Brain pericyte (primary cell): ENCODE results near the gene TTC9B.

Experiments used
- DNase-seq: peaks from one replicate; pipeline ENCODE4 v3.0.0-alpha.2; 2012; ENCODE audit warnings: low read depth, low spot score

The TTC9B gene

DNA sequence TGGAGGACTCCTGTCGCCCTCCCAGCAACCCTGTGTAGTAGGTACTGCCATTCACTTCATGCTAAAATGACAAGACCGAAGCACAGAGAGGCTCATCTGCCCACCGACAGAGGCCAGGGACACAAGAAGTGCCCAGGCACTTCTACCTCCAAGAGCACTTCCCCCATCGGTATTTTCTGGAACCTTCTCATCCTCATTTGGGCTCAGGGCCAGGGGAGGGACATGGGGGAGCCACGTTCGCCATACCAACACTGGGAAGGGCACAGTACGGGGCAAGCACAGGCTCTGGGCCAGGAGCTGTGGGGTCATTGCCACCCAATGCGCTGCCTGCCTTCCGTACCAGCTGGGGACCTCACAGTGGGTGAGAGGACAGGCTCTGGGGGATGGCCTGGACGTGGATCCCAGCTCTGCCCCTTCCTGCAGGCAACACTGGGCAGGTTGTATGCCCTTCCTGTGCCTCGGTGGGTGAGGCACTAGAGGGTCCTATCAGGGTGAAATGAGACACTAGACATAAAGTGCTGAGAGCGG, 29.6 kb upstream of the TTC9B start:
- DNase-seq: no peak

DNA sequence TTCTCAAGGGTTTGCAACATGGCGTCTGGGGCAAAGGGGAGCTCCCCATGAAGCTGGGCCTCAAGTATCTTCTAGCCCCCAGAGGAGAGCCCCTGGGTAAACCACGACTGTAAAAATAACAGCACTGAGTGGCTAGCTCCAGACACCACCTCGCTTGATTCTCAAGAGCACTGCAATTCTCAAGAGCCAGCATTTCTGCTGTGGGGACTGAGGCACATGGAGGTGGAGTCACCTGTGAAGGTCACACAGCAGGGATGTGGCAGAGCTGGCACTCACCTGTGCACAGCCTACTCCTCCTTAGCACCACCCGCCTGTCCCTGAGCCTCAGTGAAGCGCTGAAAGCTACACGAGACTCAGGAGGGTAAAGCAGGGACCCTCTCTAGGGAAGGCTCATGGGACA, 29.0 kb upstream of the TTC9B start:
- no peak for DNase-seq

DNA sequence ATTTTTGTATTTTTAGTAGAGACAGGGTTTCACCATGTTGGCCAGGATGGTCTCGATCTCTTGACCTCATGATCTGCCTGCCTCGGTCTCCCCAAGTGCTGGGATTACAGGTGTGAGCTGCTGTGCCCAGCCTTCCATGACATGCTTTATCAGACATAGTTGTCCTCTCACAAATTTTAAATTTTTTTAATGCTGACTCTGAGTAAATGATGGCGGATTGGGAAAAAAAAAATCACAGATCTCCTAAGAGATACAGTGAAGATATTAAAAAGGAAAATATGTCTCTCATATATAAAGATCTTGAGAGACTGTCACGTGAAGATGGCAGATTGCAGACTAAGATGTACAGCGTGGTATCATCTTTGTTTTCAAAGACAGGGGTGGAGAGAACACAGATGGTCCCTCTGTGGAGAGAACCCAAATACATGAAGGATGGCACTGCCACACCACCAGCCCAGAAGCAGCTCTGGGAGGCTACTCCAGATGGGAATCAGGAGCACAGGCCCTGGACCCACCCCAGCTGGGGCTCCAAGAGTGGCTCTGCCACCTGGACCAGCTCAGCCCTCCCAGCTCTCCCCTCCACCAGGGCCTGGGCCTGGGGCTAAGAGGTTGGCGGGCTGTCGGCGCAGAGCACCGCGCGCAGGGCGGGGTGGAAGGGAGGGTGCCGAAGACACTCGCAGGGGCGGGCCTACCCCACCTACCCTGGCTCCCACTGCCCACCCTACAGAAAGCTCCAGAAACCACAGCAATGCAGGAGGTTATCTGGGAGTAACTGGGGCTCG, 28.3 kb upstream of the TTC9B start:
- DNase-seq: no peak

DNA sequence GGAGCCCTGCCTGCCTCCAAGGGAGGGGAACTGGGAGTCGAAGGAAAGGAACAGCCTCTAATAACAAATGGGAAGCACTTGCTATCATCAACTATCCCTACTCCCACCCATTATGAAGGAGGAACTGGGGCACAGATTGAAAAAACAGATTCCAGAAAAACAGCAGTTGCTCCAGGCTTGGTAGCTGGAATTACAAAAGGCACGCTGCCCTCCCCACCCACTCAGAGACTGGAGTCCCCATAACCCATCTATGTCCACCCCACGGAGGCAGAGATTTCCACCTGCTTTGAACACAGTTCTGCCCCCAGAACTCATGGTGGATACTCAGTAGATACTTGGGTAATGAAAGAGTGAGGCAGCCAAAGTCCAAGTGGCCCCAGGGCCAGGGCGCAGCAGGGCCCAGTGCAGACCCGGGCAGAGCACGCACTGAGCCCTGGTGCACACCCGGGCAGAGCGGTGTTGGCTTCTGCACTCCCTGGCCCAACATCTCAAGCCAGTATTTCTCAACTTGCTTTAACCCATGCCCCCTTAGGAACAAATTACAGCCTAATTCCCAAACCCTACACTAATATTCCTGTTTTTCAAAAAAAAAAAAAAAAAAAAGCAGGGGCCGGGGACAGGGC, 27.4 kb upstream of the TTC9B start:
- DNase-seq: no peak

DNA sequence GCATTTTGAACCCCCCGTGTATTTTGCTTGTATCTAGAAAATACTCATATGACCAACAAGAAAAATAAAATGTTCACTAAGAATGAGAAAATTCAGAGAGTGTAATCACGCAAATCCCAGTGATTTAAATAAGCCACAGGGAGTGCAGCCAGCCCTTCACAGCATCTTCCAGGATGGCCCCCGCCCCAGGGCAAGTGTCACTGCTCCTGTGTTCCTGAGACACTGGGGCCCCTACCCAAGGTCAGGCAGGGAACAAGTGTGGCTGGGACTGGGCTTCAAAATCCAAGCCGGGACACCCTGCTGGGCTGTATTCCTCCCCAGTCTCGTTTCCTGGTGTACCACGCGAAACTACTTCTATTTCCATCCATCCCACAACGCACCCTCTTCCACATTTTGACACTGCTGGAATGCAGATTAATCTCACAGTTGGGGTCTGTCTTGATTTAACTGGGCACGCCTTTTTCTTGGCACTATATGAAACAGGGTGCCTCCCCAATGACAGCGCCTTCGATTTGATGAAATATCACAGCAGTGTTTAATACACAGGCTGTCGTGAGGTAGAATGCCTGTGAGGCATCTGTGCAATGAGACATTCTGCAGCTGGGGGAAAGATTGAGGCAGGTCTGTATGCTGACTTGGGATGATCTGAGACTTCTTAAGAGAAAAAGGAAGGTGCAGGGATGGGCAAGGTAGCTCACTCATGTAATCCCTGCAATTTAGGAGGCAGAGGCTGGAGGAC, 26.6 kb upstream of the TTC9B start:
- no peak for DNase-seq

DNA sequence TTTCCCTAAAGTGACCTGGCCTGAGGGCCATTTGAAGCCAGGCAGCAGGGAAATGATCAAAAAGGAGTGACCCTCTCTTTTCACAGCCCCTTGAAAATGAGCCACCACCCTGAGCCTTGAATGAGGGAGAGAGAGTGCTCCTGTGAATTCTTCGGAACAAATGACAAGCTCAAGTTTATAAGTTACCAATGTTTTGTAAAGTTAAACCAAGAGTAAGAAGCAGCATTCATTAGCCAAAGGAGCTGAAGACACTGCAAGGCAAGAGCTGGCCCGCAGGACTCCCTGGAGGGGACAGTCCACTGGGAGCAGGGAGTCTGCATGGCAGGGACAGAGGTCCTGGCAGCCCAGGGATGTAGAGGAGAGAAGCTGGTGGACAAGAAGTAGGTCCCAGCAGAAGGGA, 25.0 kb upstream of the TTC9B start:
- DNase-seq: no peak

DNA sequence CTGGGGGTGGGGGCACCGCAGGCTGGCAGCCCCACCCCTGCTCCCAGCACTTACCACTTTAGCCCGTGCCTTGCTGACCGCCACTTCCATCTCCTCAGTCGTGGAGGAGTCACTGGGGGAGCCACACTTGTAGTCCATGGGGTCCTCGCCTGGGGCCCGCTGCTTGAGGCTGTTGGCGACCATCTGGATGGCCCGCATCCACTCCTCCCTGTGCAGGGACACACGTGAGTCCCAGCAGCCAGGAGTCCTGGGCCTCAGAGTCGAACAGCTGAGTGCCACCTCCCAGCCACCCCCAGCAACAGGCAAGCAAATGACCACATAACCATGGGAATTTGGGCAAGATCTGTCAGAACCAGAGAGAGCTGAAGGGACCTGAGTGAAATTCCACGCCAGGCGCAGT, 24.3 kb upstream of the TTC9B start:
- DNase-seq: no peak

DNA sequence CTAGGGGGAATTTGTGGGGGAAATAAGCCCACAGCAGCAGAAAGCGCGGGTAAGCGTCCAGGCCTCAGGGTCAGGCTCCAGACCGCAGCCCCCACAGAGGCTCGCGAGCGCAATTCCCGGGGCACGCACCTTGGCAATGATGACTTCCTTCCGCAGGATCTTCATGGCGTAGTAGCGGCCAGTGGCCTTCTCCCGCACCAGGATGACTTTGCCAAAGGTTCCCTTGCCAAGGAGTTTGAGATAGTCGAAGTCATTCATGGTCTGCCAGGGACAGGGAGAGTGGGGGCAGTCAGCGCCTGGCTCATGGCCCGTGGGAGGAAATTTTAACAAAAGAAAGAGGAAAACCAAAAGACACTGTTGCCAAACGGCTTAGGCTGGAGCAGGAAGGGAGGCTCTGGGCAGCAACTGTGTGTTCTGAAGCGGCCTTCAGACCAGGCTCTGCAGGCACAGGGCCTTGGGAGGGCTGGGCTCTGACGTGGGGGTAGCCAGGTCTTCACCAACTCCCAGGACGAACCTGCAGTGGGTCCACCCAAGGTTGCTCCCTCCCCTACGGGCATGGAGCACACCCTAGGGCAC, 23.7 kb upstream of the TTC9B start:
- no peak for DNase-seq

DNA sequence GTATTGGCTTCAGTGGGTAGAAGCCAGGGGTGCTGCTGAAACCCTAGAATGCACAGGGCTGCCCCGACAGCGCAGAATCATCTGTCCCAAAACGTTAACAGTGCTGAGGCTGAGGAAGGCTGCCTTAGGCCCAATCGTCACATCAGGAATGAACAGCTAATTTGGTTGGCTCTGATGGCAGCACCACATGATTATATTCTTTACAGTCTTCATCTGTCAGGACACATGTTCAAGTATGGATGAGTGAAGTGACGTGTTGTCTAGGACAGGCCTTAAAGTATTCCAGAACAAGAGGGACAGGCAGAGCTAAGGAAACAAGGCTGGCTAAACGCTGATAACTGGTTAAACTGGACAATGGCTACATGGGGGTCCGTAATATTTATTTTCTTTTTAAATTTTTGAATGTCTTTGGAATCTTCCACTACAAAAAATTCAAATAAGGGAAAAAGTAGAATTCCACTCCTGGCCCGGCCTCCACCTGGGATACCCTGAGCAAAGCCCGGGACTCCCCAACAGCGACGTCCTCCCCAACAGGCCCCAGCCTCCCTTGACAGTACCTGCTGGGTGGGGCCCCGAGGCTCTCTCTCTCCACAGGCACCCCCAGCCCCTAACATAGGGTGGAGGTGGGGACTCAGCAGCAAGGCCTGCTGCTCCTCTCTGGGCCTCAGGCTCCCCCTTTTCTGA, 23.1 kb upstream of the TTC9B start:
- no peak for DNase-seq

DNA sequence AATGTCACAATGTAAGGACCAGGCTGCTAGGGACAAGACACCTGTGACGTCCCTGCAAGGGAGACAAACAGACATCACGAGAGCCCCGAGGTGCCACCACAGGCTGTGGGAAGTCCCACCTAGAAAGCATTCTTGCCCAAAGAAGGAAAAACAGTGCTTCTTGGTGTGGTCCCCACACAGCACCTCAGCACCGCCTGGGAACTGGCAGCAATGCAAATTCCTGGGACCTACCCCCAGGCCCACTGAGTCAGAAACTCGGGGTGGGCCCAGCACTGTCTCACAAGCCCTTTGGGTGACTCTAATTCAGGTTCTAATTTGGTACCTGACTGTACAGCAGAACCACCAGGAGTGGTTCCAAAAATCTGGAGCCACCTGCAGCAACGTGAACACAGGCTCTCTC, 22.1 kb upstream of the TTC9B start:
- DNase-seq: no peak

DNA sequence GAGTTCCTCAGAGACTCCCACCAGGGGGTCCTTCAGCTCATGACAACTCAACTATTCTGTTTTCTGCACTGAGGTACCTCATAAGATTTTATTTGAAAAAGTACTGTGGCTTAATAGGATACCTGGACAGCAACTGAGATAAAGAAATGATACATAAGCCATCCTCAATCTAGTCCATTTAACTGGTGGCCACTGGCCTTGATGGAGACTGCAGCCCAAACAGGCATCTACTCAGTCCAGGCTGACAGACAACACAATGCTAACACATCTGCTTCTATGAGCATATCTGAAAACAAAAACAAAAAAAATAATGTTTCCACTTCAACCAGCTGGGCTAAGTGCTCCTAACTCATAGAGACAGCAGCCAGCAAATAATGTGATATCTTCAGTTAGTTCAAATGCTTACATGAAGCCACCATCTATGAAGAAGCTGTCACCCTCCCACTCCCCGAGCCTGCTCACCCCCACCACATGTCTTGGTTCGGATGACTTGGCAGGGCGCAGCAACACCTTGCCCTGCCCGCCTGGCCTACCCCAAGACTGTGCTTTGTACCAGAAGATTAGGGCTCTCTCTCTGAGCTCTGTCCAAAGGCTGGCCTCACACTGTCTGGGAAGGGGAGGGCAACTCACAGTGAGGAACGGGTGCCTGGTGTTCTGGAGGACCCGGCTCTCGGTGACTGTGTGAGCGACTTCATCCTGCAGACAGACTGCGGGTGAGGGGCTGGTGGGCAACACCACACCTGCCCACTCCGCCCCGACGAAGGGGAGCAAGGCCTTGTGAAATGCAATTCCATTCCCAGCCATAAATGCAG, 21.4 kb upstream of the TTC9B start:
- no peak for DNase-seq

DNA sequence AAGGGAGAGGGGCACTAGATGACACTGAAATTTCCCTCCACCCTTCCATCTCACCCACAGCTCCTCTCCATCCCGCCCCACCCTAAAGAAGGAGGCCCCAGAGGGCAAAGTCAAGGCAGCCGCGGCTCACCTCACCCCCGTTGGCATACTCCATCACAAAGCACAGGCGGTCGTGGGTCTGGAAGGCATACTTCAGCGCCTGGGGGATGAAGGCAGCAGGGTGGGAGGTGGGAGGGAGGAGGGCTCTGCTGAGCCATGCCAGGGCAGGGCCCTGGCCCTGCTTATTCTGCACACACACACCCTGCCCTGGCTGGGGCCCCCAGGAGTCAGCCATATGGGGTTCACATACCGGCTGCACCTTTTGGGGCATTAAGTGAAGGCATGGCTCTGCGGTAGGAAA, 20.6 kb upstream of the TTC9B start:
- DNase-seq: no peak

DNA sequence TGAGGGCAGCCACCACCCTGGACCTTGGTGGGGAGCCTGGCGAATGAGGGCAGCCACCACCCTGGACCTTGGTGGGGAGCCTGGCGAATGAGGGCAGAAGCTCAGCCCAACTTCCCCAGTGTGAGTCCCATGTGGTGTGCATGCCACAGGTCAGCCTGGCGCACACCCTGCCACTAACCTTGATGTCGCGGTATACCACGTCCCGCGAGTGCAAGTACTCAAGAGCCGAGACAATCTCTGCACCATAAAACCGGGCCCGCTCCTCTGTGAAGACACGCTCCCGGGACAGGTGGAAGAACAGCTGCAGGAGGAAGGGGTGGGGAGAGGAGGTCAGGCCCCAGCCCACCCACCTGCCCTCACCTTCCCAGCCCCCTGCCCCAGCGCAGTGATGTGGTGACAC, 19.6 kb upstream of the TTC9B start:
- no peak for DNase-seq

DNA sequence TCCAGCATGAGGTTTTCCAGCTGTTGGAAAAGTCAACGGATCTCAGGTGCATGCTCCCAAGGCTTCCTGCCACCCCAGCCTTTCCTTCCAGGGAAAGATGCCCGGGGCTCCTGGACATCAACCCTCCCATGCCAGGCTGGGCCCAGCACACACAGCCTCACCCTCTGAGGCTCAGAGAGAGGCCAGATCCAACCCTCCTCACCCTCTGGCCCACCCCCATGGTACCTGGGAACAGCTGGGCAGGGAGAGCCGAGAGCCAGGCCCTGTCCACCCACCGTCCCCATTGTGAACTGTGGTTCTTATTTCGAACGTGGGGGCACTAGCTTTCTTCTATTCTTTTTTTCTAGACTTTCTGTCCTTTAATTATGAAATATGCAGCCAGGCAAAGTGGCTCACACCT, 18.2 kb upstream of the TTC9B start:
- no peak for DNase-seq

DNA sequence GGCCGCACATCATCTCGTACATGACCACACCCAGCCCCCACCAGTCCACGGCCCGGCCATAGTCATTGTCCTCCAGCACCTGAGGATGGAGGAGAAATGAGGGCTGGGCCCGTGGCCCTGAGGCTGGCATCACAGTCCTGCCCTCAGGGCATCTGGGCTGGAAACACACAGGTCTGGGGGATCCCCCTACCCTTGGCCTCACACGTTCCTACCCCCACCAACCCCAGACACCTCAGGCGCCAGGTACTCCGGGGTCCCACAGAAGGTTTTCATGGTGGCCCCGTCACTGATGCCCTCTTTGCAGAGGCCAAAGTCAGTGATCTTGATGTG, 17.8 kb upstream of the TTC9B start:
- DNase-seq: no peak

DNA sequence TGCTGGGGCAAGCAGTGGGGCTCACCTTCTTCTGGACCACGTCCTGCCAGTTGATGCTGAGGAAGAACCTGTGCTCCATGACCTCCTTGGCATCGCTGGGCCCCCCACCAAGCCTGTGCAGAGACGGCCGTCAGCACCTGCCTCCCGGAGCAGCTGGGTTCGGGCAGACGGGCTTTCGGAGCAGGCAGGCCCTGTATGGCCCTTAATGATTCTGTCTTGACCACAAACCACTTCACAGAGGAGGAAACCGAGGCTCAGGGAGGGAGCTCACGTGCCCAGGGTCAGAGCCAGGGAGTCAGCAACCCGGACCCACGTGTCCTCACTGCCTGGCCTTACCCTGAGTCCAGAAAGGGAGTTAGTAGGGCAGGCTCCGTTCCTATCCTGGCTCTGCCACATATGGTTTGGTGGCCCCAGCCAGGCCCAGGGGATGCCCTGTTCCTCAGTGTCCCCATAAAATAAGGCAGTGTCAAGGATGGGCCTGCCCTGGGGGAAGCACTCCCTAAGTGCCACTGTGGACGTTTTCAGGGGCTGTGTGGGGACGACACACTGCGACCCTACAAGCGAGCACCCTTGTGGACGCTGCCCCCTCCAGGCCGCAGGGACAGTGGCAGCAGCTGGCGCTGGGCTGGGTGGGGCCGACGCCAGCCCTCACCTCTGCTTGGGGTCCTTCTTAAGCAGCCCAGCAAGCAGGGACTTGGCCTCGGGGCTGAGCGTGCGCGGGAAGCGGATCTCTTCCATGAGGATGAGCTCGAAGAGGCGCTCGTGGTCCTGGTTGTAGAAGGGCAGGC, 17.2 kb upstream of the TTC9B start:
- no peak for DNase-seq

DNA sequence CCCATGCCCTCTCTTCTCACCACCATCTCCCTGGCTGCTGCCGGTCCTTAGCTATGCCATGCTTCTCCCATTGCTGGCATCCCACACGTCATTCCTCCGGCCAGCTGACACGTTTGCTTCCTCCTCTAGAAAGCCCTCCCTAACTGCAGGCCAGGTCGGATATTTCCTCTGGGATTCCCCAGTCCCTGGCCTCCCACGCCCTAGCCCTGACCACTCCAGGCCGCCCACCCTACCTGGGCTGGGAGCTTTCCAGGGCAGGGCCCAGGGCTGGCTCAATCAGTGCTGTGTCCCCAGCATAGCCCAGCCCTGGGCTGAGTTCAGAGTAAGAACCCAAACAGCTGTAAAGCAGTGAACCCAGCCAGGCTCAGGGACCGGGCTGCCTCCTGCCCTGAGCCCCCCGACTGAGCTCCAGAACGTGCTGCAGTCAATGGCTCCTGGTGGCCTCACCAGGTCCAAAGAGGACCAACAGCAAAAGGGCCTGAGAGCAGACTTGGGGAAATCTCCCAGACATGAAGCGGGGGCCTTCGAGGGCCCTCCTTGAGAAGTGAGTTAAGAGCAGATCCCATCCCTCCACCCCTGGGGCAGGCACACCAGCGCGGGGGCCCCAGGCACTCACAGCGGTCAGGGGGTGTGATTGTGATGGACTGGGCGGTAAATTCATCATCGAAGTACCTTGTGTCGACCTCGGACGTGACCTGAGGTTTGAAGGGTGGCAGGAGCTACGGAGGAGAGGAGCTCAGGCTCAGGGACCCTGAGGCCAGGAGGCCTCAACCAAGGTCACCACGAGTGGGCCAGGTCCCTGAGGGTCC, 16.4 kb upstream of the TTC9B start:
- DNase-seq: no peak

DNA sequence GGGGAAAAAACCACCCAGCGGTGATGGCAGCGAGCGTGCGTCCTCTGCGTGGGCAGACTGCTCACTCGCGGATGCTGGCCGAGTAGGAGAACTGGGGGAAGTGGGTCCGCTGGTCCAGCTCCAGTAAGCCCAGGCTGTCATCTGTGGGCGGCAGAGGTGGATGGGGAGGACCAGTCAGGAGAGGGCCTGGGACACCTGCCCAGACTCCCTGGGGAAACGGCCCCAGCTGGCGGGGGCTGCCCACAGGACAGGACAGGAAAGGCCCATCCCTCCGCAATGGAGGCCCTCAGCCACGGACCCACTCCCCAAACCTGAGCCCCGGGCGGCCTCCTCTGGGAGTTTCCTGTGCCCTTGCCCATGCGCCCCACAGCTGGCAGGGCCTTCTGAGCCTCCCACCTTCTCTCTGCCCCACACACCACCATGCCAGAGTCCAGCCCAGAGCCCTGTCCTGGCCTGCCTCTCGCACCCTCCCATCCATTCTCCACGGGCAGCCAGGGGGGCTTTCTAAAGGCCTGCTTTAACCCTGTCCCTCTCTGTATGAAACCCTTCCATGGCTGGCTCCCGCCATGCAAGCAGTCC, 15.7 kb upstream of the TTC9B start:
- DNase-seq: no peak
